OCI-LY1 (cell line): ENCODE results near the gene PBX3.

Experiments
- H2AFZ ChIP-seq: fragments of 200-600 bp; sonication (generic), shearing (Covaris generic); 2 replicates; pipeline ENCODE4 v1.6.0; 2014; ENCODE audit warnings: antibody characterized with exemption, mild to moderate bottlenecking, low read length
- H3F3A ChIP-seq: fragments of 200-600 bp; sonication (generic), shearing (Covaris generic); 2 replicates; pipeline ENCODE4 v1.6.0; 2014; ENCODE audit warnings: mild to moderate bottlenecking, antibody characterized with exemption, low read length, moderate library complexity; ENCODE audit not compliant: insufficient read depth
- H3K27ac ChIP-seq: fragments of 200-600 bp; sonication (generic); 2 replicates; pipeline ENCODE4 v1.5.1; 2014; ENCODE audit warnings: low read length, mixed run types, mild to moderate bottlenecking, low read depth; ENCODE audit not compliant: poor library complexity, severe bottlenecking
- H3K27me3 ChIP-seq: fragments of 200-600 bp; sonication (generic); 2 replicates; pipeline ENCODE4 v1.6.0; 2014; ENCODE audit warnings: antibody characterized with exemption, mild to moderate bottlenecking, low read length, moderate library complexity; ENCODE audit not compliant: insufficient read depth
- H3K36me3 ChIP-seq: fragments of 200-600 bp; sonication (generic); 2 replicates; pipeline ENCODE4 v1.6.1; 2014; ENCODE audit warnings: mild to moderate bottlenecking, antibody characterized with exemption, low read length, moderate library complexity, mixed read lengths; ENCODE audit not compliant: insufficient read depth
- H3K4me1 ChIP-seq: fragments of 200-600 bp; sonication (generic); 2 replicates; pipeline ENCODE4 v1.5.1; 2014; ENCODE audit warnings: mild to moderate bottlenecking, low read length, moderate library complexity; ENCODE audit not compliant: insufficient read depth, severe bottlenecking
- H3K4me2 ChIP-seq: fragments of 200-600 bp; sonication (generic), shearing (Covaris generic); 2 replicates; pipeline ENCODE4 v1.6.1; 2014; ENCODE audit warnings: low read length
- H3K4me3 ChIP-seq: fragments of 200-600 bp; sonication (generic); 2 replicates; pipeline ENCODE4 v1.5.1; 2014; ENCODE audit warnings: low read length, low read depth, mild to moderate bottlenecking, mixed read lengths; ENCODE audit not compliant: poor library complexity, severe bottlenecking
- H3K79me2 ChIP-seq: fragments of 200-600 bp; shearing (Covaris generic); 2 replicates; pipeline ENCODE4 v1.6.1; 2016; ENCODE audit warnings: mixed run types, low read length, mixed read lengths; ENCODE audit not compliant: insufficient read depth
- H3K9ac ChIP-seq: fragments of 200-600 bp; sonication (generic), shearing (Covaris generic); 2 replicates; pipeline ENCODE4 v1.6.1; 2014; ENCODE audit warnings: mild to moderate bottlenecking, low read length, mixed read lengths
- H3K9me2 ChIP-seq: fragments of 200-600 bp; sonication (generic), shearing (Covaris generic); 2 replicates; pipeline ENCODE4 v1.6.1; 2014; ENCODE audit warnings: low read depth, mild to moderate bottlenecking, low read length, mixed read lengths
- H3K9me3 ChIP-seq: fragments of 200-600 bp; shearing (Covaris generic); 2 replicates; pipeline ENCODE4 v1.6.1; 2014; ENCODE audit warnings: low read length, mixed read lengths
- H4K20me1 ChIP-seq: fragments of 200-600 bp; sonication (generic), shearing (Covaris generic); 2 replicates; pipeline ENCODE4 v1.6.0; 2016; ENCODE audit warnings: mild to moderate bottlenecking, low read length; ENCODE audit not compliant: insufficient read depth
- CTCF ChIP-seq: fragments of 200-600 bp; sonication (generic), shearing (Covaris generic); IDR thresholded peaks from 2 replicates; pipeline ENCODE4 v1.5.1; 2017; ENCODE audit warnings: mild to moderate bottlenecking, antibody characterized with exemption, low read length, moderate library complexity, mixed read lengths
- EZH2 ChIP-seq: fragments of 200-600 bp; sonication (generic), shearing (Covaris generic); IDR thresholded peaks from 2 replicates; pipeline ENCODE4 v1.8.0; 2017; ENCODE audit warnings: borderline replicate concordance, mixed run types, mild to moderate bottlenecking, antibody characterized with exemption, low read length, moderate library complexity, mixed read lengths

The PBX3 gene

DNA sequence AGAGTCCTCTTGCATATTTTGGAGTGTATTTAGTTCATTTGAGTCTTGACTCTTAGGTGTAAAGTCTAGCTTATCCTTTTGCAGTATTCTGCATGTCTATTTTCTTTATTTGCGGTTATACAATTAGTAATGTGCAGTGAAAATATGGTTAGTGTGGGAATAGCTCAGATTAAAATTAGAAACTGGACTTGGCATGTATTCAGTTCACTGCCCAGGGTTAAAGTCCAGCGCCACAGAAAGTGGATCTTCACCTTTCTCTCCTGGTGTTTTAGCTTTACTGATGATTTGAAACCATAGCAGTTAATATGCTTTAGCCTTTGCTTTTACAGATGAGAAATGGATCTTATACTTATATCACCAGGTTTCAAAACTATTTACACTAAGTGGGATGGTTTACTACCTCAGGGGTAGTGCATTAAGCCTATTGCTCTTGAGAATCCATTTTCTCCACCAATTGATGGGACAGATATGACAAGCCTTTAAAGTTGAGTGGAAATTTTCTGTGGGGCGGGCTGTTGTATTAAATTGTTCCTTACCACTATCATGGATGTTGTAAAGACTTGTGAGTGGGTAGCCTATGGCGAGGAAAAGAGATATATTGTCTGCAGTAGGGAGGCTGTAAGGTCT is 48.9 kb downstream of the PBX3 start:
- H3K9ac ChIP-seq, result no peak overlapping the region
- H3K4me2 ChIP-seq, result no peak overlapping the region
- no peaks in the 10 kb centered on the region for H3K4me1 ChIP-seq
- H4K20me1 ChIP-seq, result no peaks in the 10 kb centered on the region
- no peaks in the 10 kb centered on the region for H3K36me3 ChIP-seq
- H3F3A ChIP-seq, result no peaks in the 10 kb centered on the region
- no peaks in the 10 kb centered on the region for H3K27me3 ChIP-seq
- H3K79me2 ChIP-seq, result no peaks in the 10 kb centered on the region
- TF ChIP-seq CTCF, result no peak
- TF ChIP-seq EZH2, result no peak
- H3K9me2 ChIP-seq, result no peaks in the 10 kb centered on the region
- H3K9me3 ChIP-seq, result no peaks in the 10 kb centered on the region
- H3K4me3 ChIP-seq, result no peak overlapping the region
- H3K27ac ChIP-seq, result no peak overlapping the region
- no peak overlapping the region for H2AFZ ChIP-seq

DNA sequence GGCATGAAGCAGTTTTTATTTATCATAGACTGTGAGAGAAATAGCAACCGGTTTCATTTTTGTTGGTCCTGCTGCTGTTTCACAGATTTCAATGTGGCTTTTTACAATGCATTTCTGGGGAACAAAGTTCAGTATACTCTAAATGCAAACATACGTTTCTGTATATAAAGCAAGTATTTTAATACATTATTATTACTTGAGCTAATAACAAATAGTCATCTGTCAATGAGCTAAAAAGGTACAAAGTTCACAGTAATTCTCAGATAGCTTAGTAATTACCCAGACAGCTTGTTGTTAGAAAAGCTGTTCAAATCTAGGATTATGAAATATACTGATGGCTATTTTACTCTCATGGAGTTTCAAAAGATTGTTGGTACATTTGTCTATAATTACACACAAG is 50.8 kb downstream of the PBX3 start:
- H3K36me3 ChIP-seq, result no peaks in the 10 kb centered on the region
- no peak overlapping the region for H3K4me2 ChIP-seq
- H4K20me1 ChIP-seq, result no peaks in the 10 kb centered on the region
- H3K4me1 ChIP-seq, result no peaks in the 10 kb centered on the region
- no peaks in the 10 kb centered on the region for H3F3A ChIP-seq
- H3K27ac ChIP-seq, result no peak overlapping the region
- TF ChIP-seq CTCF, result no peak
- no peak for TF ChIP-seq EZH2
- no peak overlapping the region for H2AFZ ChIP-seq
- no peaks in the 10 kb centered on the region for H3K79me2 ChIP-seq
- no peak overlapping the region for H3K4me3 ChIP-seq
- H3K9ac ChIP-seq, result no peak overlapping the region
- H3K27me3 ChIP-seq, result no peaks in the 10 kb centered on the region
- H3K9me2 ChIP-seq, result no peaks in the 10 kb centered on the region
- no peaks in the 10 kb centered on the region for H3K9me3 ChIP-seq

DNA sequence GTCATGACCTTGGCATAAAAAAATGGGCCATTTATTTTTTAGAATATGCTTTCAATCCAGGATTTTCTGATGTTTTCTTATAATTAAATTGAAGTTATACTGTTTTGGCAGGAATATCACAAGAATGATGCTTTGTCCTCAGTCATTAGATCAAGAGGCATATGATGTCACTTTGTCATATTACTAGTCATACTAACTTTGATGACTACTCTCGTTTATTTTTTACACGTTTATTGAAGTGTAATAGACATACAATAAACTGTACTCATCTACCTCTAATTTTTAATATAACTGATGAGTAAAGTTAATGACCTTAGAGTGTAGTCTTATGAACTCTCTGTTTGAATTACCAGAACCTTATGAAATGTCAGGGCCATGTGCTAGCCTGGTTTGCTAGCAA is 56.4 kb downstream of the PBX3 start:
- Histone ChIP-seq H3K27me3 (no peaks in the 10 kb centered on the region), H3F3A (no peaks in the 10 kb centered on the region), H3K36me3 (no peaks in the 10 kb centered on the region), H3K4me1 (no peaks in the 10 kb centered on the region), H4K20me1 (no peaks in the 10 kb centered on the region), H3K27ac (no peak overlapping the region), H3K79me2 (no peaks in the 10 kb centered on the region), H3K9me2 (no peaks in the 10 kb centered on the region), H2AFZ (no peak overlapping the region), H3K9me3 (no peaks in the 10 kb centered on the region), H3K4me2 (no peak overlapping the region), H3K4me3 (no peak overlapping the region), H3K9ac (no peak overlapping the region)
- TF ChIP-seq EZH2, result no peak
- TF ChIP-seq CTCF, result no peak
